GM04504 (cell line): ENCODE results near the gene LAMB2.

Experiments used
- DNase-seq: peaks from one replicate; pipeline ENCODE4 v3.0.0-alpha.2; 2012; ENCODE audit warnings: low read depth

The LAMB2 gene

GRCh38 chr3:49132437-49133225, at the start of gene LAMB2:
LAMB2 (minus strand) TSS chr3:49133050; CDS start chr3:49132867, 183 bp downstream.
- DNase-seq, result peak; percentile 73

DNA sequence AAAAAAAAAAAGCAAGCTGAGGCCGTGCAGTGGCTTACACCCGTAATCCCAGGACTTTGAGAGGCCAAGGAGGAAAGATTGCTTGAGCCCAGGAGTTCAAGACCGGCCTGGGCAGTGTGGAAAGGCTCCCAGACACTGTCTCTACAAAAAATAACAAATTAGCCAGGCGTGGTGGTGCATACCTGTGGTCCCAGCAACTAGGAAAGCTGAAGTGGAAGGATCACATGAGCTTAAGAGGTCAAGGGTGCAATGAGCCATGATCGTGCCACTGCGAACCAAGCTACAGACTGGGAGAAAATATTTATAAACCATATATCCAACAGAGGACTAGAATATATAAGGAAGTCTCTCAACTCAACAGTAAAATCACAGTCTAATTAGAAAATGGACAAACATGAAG, 48.5 kb upstream of the LAMB2 start:
- DNase-seq, result no peak

- DNase-seq, result no peak
Measured at GRCh38 chr3:49180116-49180515, 47.3 kb upstream of the LAMB2 start.

DNA sequence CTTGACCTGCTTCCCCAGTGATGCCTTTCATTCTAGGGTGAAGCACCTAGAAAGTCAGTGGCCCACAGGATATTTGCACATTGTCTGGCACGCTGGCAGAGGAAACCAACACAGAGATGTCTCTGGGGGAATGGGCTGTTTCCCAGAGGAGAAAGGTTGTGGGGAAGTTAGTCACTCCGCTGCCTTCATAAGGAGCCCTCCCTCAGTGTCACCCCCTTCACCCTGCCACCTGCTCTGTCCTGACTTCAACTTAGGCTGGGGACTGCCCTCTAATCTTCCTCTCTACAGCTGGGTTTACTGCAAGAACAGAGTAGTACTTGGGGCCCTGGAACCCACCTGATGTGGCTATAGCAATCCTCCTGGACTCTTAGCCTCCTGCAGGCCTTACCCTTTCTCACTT, 44.2 kb upstream of the LAMB2 start:
- no peak for DNase-seq

DNA sequence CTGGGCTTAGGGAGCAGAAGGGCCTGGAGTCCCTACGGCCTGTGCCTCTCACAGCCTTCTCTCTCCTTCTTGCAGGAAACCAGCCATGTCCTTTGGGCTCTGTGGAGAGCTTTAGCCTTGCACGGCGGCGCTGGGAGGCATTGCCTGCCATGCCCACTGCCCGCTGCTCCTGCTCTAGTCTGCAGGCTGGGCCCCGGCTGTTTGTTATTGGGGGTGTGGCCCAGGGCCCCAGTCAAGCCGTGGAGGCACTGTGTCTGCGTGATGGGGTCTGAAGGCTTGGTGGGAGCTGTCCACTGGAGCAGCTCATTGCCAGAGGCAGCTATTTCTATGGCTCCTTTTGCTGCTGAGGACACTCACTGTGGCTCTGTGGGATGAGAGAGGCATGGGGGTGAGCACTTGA, 42.7 kb upstream of the LAMB2 start:
- DNase-seq, result no peak

- DNase-seq, result no peak
Measured at GRCh38 chr3:49174397-49174985, 41.6 kb upstream of the LAMB2 start.

- DNase-seq, result no peak
Measured at GRCh38 chr3:49173792-49174170, 40.9 kb upstream of the LAMB2 start.

- no peak for DNase-seq
Measured at GRCh38 chr3:49173116-49173791, 40.4 kb upstream of the LAMB2 start.

GRCh38 chr3:49172551-49173041, 39.7 kb upstream of the LAMB2 start:
- no peak for DNase-seq

- no peak for DNase-seq
Measured at GRCh38 chr3:49171775-49172500, 39.1 kb upstream of the LAMB2 start.

- DNase-seq, result peak; percentile 57
Measured at GRCh38 chr3:49171119-49171774, 38.4 kb upstream of the LAMB2 start, which contains the start of gene KLHDC8B. KLHDC8B (plus strand) TSS chr3:49171598; CDS start chr3:49172770, 1,172 bp downstream.

GRCh38 chr3:49170744-49171118, 37.9 kb upstream of the LAMB2 start:
- no peak for DNase-seq

DNA sequence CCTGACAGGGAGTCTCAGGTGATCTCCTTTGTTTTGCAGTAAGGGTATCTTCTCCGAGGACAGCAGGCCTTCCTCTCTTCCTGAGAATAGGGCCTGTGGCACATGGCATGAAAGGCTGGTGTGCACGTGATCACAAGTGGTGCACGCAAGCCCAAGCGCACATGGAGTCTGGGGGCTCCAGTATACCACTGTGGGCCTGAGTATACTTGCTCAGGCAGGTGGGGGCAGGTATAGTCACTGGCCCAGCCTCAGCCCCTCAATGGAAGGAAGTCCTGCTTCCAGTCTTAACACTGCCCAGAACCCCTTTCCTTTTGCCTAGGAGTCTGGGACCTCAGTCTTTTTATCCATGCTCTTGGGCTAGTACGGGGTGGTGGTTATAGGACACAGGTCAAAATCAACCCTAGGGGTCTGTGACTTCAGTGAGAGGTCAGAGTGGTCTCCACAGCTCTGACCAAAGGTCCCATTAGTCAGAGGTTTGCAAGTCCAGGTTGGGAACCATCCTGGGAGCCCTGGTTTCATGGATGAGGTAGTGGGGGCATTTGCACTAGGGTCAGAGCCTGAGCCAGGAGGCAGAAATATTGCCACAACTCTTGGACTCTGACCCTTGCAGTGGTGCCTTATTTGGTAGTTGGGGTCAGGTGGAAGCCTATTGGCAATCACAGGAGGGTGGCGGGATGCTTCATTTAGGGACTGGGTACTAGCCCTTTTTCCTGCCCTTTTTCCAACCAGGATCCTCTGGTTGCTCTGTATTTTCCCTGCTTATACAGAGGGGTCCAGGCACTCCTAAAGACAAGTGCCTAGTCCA, 34.1 kb upstream of the LAMB2 start:
- no peak for DNase-seq

- peak; percentile 35 for DNase-seq
Measured at GRCh38 chr3:49165771-49166751, 33.2 kb upstream of the LAMB2 start, which contains the start of gene CCDC71. CCDC71 (minus strand) TSS chr3:49166331; CDS start chr3:49164208, 2,123 bp downstream.

DNA sequence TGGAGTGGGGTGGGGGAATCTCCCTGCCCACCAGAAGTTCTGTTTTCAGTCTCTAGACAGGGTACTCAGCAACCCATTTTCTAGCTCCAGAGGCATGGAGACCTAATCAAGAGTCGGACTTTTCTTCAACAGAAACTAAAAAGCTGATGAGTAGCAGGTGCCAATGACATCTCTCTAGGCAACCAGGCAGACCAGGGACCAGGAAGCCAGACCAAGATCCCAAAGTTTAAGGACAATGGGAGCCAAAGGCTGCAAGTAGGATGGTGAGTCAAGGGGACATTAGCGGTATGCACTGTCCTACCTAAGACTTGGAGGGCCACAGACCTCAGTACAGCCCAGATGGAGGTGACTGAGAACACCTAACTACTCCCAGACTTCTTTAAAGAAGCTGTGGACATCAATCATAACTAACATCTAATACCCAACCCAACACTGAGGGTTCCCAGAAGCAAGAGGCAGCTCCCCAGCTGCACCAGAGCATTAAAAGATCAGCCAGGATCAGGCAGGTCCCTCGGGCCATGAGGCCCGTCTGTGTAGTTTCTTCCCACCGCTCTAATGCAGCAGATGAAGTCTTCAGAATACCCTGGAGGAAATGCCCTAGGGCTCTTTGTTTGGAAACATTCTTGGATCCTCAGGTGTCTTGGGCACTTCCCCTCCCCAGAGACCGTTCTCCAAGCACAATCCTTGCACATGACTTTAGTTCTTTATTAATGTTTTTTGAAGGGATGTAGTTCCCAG, 32.3 kb upstream of the LAMB2 start:
- no peak for DNase-seq

DNA sequence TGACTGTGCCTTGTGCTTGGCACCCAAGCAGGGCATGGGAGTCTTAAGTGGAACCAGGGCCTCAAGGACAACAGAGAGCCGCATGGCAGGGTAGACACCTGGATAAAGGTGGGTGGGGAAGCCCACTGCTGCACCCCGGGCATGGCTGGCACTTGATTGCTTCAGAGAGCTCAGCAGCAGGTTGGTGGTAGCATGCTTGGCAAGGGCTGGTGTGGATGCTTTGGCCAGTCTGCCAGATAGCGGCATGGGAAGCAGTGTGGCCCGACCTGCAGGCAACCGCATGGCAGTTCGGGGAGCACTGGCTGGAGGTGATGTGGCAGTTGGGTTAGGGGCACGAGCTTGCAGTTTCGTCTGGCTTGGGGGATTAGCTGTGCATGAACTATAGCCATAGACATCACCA, 30.8 kb upstream of the LAMB2 start:
- no peak for DNase-seq

GRCh38 chr3:49162751-49163419, 30.0 kb upstream of the LAMB2 start:
- DNase-seq, result no peak

GRCh38 chr3:49161808-49162530, 29.1 kb upstream of the LAMB2 start:
- no peak for DNase-seq
